ENCODE results near the gene UCN.
"Not testable (repeated sequence)": the region's sequence is repeated elsewhere in the genome, so short reads cannot be mapped to it uniquely, and the experiment has no call there.

DNA sequence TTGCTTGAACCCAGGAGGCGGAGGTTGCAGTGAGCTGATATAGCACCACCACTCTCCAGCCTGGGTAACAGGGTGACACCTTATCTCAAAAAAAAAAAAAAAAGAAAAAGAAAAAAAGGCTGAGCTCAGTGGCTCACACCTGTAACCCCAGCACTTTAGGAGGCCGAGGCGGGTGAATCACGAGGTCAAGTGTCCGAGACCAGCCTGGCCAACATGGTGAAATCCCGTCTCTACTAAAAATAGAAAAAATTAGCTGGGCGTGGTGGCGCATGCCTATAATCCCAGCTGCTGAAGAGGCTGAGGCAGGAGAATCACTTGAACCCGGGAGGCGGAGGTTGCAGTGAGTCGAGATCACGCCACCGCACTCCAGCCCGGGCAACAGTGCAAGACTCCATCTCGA is 11.6 kb upstream of the UCN start:
- TF ChIP-seq POLR2AphosphoS5 (IDR thresholded peaks at IDR 0.05; ENCODE audit: borderline replicate concordance, low read depth, low read length); EZH2 (IDR thresholded peaks at IDR 0.05); FOXP2 (optimal IDR thresholded peaks at IDR 0.05; ENCODE audit: control extremely low read depth, extremely low read length, insufficient read depth): not testable (repeated sequence)

Measured in SK-N-MC (cell line).